ENCODE data around the gene SPATA20. TPM values are rescaled to one million over a fixed set of nuclear protein-coding genes. Genes with fewer than 3 reads are reported as not detected.

SPATA20 gene
- total and polyA plus RNA-seq, 2 of the 13 experiments (the other 11 are each of a cell fraction or from before 2014, with no cell fraction given) = 36.1 to 64.8 TPM

- TF ChIP-seq MIER3 (CRISPR knock-in tag; IDR thresholded peaks at IDR 0.05; ENCODE audit: borderline replicate concordance) (peak; percentile 72; the same call in 1 of the 2 replicates), ZNF609 (CRISPR knock-in tag; IDR thresholded peaks at IDR 0.05; ENCODE audit: borderline replicate concordance) (no peak; the same call in none of the 2 replicates), IKZF4 (CRISPR knock-in tag; IDR thresholded peaks at IDR 0.05; ENCODE audit: borderline replicate concordance, low read depth, not compliant biosample characterization) (peak; percentile 90), ZFP82 (CRISPR knock-in tag; IDR thresholded peaks at IDR 0.05; ENCODE audit: borderline replicate concordance) (no peak), ZSCAN21 (CRISPR knock-in tag; IDR thresholded peaks at IDR 0.05; ENCODE audit: borderline replicate concordance) (peak; percentile 86), BRD4 (CRISPR knock-in tag; IDR thresholded peaks at IDR 0.05) (peak; percentile 78; the same call in 1 of the 2 replicates), ZNF282 (IDR thresholded peaks at IDR 0.05; ENCODE audit: partially characterized antibody) (no peak), FOXM1 (CRISPR knock-in tag; IDR thresholded peaks at IDR 0.05) (peak; percentile 69; the same call in 1 of the 2 replicates), ZNF674 (CRISPR knock-in tag; IDR thresholded peaks at IDR 0.05; ENCODE audit: low read depth) (no peak), ZNF607 (CRISPR knock-in tag; IDR thresholded peaks at IDR 0.05; ENCODE audit: borderline replicate concordance) (peak; percentile 55; the same call in 1 of the 2 replicates), TBL1XR1 (IDR thresholded peaks at IDR 0.05; ENCODE audit: borderline replicate concordance, low read length, partially characterized antibody) (no peak), SIN3B (IDR thresholded peaks at IDR 0.05; ENCODE audit: low read length) (no peak), MEF2D (CRISPR knock-in tag; IDR thresholded peaks at IDR 0.05) (no peak), SMAD3 (CRISPR knock-in tag; IDR thresholded peaks at IDR 0.05) (peak; percentile 83; the same call in 1 of the 2 replicates), FOXK2 (IDR thresholded peaks at IDR 0.05) (no peak)
- TF ChIP-seq, protein P1, sequence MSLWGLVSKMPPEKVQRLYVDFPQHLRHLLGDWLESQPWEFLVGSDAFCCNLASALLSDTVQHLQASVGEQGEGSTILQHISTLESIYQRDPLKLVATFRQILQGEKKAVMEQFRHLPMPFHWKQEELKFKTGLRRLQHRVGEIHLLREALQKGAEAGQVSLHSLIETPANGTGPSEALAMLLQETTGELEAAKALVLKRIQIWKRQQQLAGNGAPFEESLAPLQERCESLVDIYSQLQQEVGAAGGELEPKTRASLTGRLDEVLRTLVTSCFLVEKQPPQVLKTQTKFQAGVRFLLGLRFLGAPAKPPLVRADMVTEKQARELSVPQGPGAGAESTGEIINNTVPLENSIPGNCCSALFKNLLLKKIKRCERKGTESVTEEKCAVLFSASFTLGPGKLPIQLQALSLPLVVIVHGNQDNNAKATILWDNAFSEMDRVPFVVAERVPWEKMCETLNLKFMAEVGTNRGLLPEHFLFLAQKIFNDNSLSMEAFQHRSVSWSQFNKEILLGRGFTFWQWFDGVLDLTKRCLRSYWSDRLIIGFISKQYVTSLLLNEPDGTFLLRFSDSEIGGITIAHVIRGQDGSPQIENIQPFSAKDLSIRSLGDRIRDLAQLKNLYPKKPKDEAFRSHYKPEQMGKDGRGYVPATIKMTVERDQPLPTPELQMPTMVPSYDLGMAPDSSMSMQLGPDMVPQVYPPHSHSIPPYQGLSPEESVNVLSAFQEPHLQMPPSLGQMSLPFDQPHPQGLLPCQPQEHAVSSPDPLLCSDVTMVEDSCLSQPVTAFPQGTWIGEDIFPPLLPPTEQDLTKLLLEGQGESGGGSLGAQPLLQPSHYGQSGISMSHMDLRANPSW (CRISPR knock-in tag; IDR thresholded peaks at IDR 0.05; ENCODE audit: borderline replicate concordance) = no peak; the same call in 1 of the 2 replicates
- TF ChIP-seq, protein P2, sequence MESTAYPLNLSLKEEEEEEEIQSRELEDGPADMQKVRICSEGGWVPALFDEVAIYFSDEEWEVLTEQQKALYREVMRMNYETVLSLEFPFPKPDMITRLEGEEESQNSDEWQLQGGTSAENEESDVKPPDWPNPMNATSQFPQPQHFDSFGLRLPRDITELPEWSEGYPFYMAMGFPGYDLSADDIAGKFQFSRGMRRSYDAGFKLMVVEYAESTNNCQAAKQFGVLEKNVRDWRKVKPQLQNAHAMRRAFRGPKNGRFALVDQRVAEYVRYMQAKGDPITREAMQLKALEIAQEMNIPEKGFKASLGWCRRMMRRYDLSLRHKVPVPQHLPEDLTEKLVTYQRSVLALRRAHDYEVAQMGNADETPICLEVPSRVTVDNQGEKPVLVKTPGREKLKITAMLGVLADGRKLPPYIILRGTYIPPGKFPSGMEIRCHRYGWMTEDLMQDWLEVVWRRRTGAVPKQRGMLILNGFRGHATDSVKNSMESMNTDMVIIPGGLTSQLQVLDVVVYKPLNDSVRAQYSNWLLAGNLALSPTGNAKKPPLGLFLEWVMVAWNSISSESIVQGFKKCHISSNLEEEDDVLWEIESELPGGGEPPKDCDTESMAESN (CRISPR knock-in tag; conservative IDR thresholded peaks at IDR 0.05) = peak; percentile 93
Measured at GRCh38 chr17:50547035-50547735, at the start of gene SPATA20 (continued).

All from HepG2 (cell line).